Measurements from ENCODE around the gene EVA1C.

EVA1C gene

DNA sequence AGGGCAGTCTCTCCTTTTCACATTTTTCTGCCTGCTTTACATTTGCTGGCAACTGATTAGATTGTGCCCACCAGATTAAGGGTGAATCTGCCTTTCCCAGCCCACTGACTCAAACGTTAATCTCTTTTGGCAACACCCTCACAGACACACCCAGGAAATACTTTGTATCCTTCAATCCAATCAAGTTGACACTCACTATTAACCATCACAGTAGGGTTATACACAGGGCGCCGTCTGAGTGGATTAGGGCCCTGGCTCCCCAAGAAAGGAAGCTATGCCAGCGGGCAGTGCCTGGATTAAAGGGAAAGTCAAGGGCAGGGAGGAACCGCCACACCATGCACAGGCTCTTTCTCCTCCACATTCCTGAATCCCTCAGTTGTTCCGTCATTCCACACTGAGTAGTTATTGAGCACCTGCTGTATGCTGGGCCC, 56.2 kb downstream of the EVA1C start:
- Histone ChIP-seq H3K27ac (ENCODE audit: poor library complexity, severe bottlenecking) (no peak overlapping the region), H3K9me3 (ENCODE audit: severe bottlenecking) (no peaks in the 10 kb centered on the region), H3K27me3 (ENCODE audit: insufficient read depth, poor library complexity, severe bottlenecking) (no peaks in the 10 kb centered on the region), H3K4me1 (ENCODE audit: insufficient read depth, poor library complexity, severe bottlenecking) (peaks cover 8% of the 10 kb centered on the region), H3K36me3 (ENCODE audit: low read depth) (peaks cover 50% of the 10 kb centered on the region), H3K4me3 (ENCODE audit: severe bottlenecking) (no peak overlapping the region)
- DNase-seq (ENCODE audit: low spot score) (no peak), ATAC-seq (ENCODE audit: low read depth) (no peak)
- TF ChIP-seq, protein P1, sequence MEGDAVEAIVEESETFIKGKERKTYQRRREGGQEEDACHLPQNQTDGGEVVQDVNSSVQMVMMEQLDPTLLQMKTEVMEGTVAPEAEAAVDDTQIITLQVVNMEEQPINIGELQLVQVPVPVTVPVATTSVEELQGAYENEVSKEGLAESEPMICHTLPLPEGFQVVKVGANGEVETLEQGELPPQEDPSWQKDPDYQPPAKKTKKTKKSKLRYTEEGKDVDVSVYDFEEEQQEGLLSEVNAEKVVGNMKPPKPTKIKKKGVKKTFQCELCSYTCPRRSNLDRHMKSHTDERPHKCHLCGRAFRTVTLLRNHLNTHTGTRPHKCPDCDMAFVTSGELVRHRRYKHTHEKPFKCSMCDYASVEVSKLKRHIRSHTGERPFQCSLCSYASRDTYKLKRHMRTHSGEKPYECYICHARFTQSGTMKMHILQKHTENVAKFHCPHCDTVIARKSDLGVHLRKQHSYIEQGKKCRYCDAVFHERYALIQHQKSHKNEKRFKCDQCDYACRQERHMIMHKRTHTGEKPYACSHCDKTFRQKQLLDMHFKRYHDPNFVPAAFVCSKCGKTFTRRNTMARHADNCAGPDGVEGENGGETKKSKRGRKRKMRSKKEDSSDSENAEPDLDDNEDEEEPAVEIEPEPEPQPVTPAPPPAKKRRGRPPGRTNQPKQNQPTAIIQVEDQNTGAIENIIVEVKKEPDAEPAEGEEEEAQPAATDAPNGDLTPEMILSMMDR (IDR thresholded peaks at IDR 0.05; ENCODE audit: poor library complexity, severe bottlenecking), result no peak

DNA sequence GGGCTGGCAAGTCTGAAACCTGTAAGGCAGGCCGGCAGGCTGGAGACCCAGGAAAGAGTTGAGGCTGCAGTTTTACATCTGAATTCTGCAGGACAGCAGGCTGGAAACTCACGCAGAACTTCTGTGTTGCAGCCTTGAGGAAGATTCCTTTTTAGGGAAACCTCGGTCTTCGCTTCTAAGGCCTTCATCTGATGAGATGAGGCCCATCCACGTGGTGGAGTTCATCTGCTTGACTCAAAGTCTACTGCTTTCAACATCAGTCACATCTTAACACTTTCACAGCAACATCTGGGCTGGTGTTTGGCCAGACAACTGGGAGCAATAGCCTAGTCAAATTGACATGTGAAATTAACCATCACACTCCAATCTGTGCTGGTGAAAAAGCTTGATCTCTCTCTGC, 57.1 kb downstream of the EVA1C start:
- Histone ChIP-seq H3K4me1 (ENCODE audit: insufficient read depth, poor library complexity, severe bottlenecking) (peaks cover 3% of the 10 kb centered on the region), H3K27ac (ENCODE audit: poor library complexity, severe bottlenecking) (no peak overlapping the region), H3K4me3 (ENCODE audit: severe bottlenecking) (no peak overlapping the region), H3K9me3 (ENCODE audit: severe bottlenecking) (no peaks in the 10 kb centered on the region), H3K27me3 (ENCODE audit: insufficient read depth, poor library complexity, severe bottlenecking) (no peaks in the 10 kb centered on the region), H3K36me3 (ENCODE audit: low read depth) (peaks cover 54% of the 10 kb centered on the region)
- DNase-seq (ENCODE audit: low spot score) (no peak), ATAC-seq (ENCODE audit: low read depth) (no peak)
- TF ChIP-seq, protein P1 (IDR thresholded peaks at IDR 0.05; ENCODE audit: poor library complexity, severe bottlenecking), result no peak

DNA sequence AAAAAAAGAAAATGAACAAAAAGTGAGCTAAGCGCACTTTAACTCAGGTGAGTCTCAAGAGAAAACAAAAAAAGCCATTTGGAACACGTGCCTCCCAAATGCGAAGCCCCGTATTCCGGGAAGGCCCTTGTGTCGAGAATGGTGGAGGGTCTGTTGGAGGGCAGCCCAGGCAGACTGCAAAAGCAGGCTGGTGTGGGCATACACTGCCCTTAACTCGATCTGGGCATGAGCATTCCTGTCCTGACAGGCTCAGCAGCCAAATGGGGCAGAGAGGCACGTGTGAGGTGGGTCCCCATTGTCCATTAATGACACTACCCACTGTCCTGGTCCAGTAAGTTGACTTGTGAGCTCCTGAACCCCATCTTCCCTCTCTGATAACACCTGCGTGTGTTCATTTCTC, 57.7 kb downstream of the EVA1C start:
- H3K4me1 ChIP-seq (ENCODE audit: insufficient read depth, poor library complexity, severe bottlenecking), result peaks cover 9% of the 10 kb centered on the region
- H3K27ac ChIP-seq (ENCODE audit: poor library complexity, severe bottlenecking), result no peak overlapping the region
- H3K4me3 ChIP-seq (ENCODE audit: severe bottlenecking), result no peak overlapping the region
- DNase-seq (ENCODE audit: low spot score), result no peak
- peaks cover 48% of the 10 kb centered on the region for H3K36me3 ChIP-seq (ENCODE audit: low read depth)
- H3K27me3 ChIP-seq (ENCODE audit: insufficient read depth, poor library complexity, severe bottlenecking), result no peaks in the 10 kb centered on the region
- no peak for ATAC-seq (ENCODE audit: low read depth)
- no peaks in the 10 kb centered on the region for H3K9me3 ChIP-seq (ENCODE audit: severe bottlenecking)
- TF ChIP-seq, protein P1 (IDR thresholded peaks at IDR 0.05; ENCODE audit: poor library complexity, severe bottlenecking), result no peak

DNA sequence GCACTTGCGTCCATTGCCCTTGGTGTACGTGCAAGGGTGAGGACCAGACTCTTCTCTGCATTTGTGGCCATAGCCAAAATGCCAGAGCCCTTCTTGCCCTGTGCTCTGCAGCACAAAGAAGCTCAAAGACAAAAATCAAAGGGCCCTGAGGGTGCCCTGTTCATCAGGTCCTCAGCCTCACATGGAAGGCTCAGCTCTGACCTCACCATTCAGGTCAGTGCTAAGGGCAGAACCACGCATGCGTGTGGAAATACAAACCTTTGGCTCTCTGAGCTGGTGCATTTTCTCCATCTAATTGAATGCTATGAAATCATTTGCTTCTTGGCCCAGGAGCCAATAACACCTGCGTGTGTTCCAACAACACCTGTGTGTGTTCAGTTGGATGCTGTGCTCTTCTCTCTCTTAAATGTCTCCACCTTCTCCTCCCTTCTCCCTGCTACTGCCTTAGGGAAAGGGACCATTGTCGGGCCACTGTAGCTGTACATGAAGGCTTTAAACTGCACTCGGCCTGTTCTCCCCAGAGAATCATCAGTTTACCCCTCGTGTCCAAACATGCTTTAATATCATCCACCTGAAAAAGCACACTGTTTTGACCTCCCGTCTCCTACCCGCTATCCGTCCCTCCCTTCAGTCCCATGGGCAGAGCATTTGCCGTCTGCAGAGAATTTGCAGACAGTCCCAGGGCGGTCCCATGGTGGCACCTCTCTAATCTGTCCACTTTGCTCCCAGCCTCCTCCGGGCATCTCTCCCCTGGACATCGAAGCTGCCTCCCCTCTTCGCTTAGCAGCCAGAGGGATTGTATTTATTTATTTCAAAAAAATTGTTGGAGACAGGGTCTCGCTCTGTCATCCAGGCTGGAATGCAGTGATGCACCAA, 60.6 kb downstream of the EVA1C start:
- Histone ChIP-seq H3K4me3 (ENCODE audit: severe bottlenecking) (no peak overlapping the region), H3K27ac (ENCODE audit: poor library complexity, severe bottlenecking) (no peak overlapping the region), H3K36me3 (ENCODE audit: low read depth) (peaks cover 37% of the 10 kb centered on the region), H3K4me1 (ENCODE audit: insufficient read depth, poor library complexity, severe bottlenecking) (peaks cover 18% of the 10 kb centered on the region), H3K9me3 (ENCODE audit: severe bottlenecking) (no peaks in the 10 kb centered on the region), H3K27me3 (ENCODE audit: insufficient read depth, poor library complexity, severe bottlenecking) (no peaks in the 10 kb centered on the region)
- TF ChIP-seq, protein P1 (IDR thresholded peaks at IDR 0.05; ENCODE audit: poor library complexity, severe bottlenecking), result no peak
- DNase-seq (ENCODE audit: low spot score) (no peak), ATAC-seq (ENCODE audit: low read depth) (no peak)
